RWPE2 (cell line): ENCODE results near the gene CDK13.
A peak's percentile ranks its signal among the peaks of the same experiment; 100 is the strongest.
"Not testable (repeated sequence)": the region's sequence is repeated elsewhere in the genome, so short reads cannot be mapped to it uniquely, and the experiment has no call there.

ENCODE experiments used
- ATAC-seq: fragments of 200-7000 bp; cut with Tn5 transposase; 3 replicates; pipeline ENCODE4 v1.9.1; 2021; ENCODE audit warnings: low read depth
- DNase-seq: peaks from one replicate; pipeline ENCODE4 v3.0.0-alpha.2; 2020; ENCODE audit warnings: low spot score
- H3K27ac ChIP-seq: fragments of 450-650 bp; 2 replicates; pipeline ENCODE4 v1.5.1; 2017; ENCODE audit warnings: mild to moderate bottlenecking; ENCODE audit not compliant: poor library complexity, severe bottlenecking
- H3K27me3 ChIP-seq: fragments of 250-450 bp; sonication (Bioruptor Pico); 2 replicates; pipeline ENCODE4 v1.5.1; 2021; ENCODE audit warnings: mild to moderate bottlenecking, moderate library complexity; ENCODE audit not compliant: insufficient read depth, poor library complexity, severe bottlenecking
- H3K36me3 ChIP-seq: fragments of 250-450 bp; sonication (Bioruptor Pico); 2 replicates; pipeline ENCODE4 v1.5.1; 2020; ENCODE audit warnings: low read depth, mild to moderate bottlenecking, moderate library complexity
- H3K4me1 ChIP-seq: fragments of 250-450 bp; sonication (Bioruptor Pico); 2 replicates; pipeline ENCODE4 v1.5.1; 2021; ENCODE audit warnings: mild to moderate bottlenecking, moderate library complexity; ENCODE audit not compliant: insufficient read depth, poor library complexity, severe bottlenecking
- H3K4me3 ChIP-seq: fragments of 250-450 bp; sonication (Bioruptor Pico); 2 replicates; pipeline ENCODE4 v1.5.1; 2021; ENCODE audit warnings: mild to moderate bottlenecking, moderate library complexity; ENCODE audit not compliant: severe bottlenecking
- H3K9me3 ChIP-seq: fragments of 250-450 bp; sonication (Bioruptor Pico); 2 replicates; pipeline ENCODE4 v1.5.1; 2021; ENCODE audit warnings: mild to moderate bottlenecking, moderate library complexity; ENCODE audit not compliant: severe bottlenecking
- CTCF ChIP-seq: fragments of 450-650 bp; IDR thresholded peaks from one replicate; pipeline ENCODE4 v1.5.1; 2017; ENCODE audit warnings: mild to moderate bottlenecking, moderate library complexity; ENCODE audit not compliant: poor library complexity, severe bottlenecking

Gene CDK13

GRCh38 chr7:39910108-39910869 is 39.8 kb upstream of the CDK13 start:
- TF ChIP-seq CTCF: no peak
- ATAC-seq: no peak
- DNase-seq: no peak
- H3K4me1 ChIP-seq: no peaks in the 10 kb centered on the region
- peaks cover 2% of the 10 kb centered on the region for H3K9me3 ChIP-seq
- no peaks in the 10 kb centered on the region for H3K36me3 ChIP-seq
- no peak overlapping the region for H3K27ac ChIP-seq
- no peak overlapping the region for H3K4me3 ChIP-seq
- no peaks in the 10 kb centered on the region for H3K27me3 ChIP-seq

GRCh38 chr7:39911167-39911566 is 38.9 kb upstream of the CDK13 start:
- Histone ChIP-seq H3K4me1 (no peaks in the 10 kb centered on the region), H3K27me3 (no peaks in the 10 kb centered on the region), H3K9me3 (no peaks in the 10 kb centered on the region), H3K36me3 (no peaks in the 10 kb centered on the region), H3K4me3 (no peak overlapping the region), H3K27ac (no peak overlapping the region)
- ATAC-seq: no peak
- DNase-seq: no peak
- no peak for TF ChIP-seq CTCF

GRCh38 chr7:39915847-39916246 is 34.2 kb upstream of the CDK13 start:
- not testable (repeated sequence) for H3K27ac ChIP-seq, H3K9me3 ChIP-seq, H3K36me3 ChIP-seq, H3K4me1 ChIP-seq, DNase-seq, H3K4me3 ChIP-seq, H3K27me3 ChIP-seq
- peak; percentile 42; the same call in 2 of the 3 replicates for ATAC-seq

GRCh38 chr7:39919646-39920045 is 30.4 kb upstream of the CDK13 start:
- no peak for TF ChIP-seq CTCF
- Histone ChIP-seq H3K4me3 (no peak overlapping the region), H3K36me3 (no peaks in the 10 kb centered on the region), H3K9me3 (no peaks in the 10 kb centered on the region), H3K27ac (no peak overlapping the region), H3K4me1 (no peaks in the 10 kb centered on the region), H3K27me3 (no peaks in the 10 kb centered on the region)
- DNase-seq (no peak), ATAC-seq (no peak)

- no peak for TF ChIP-seq CTCF
- no peak overlapping the region for H3K27ac ChIP-seq
- peak; percentile 55; the same call in 2 of the 3 replicates for ATAC-seq
- H3K4me3 ChIP-seq: no peak overlapping the region
- DNase-seq: no peak
- H3K9me3 ChIP-seq: no peaks in the 10 kb centered on the region
- H3K36me3 ChIP-seq: no peaks in the 10 kb centered on the region
- no peaks in the 10 kb centered on the region for H3K27me3 ChIP-seq
- no peaks in the 10 kb centered on the region for H3K4me1 ChIP-seq
These were observed 28.4 kb upstream of the CDK13 start for GRCh38 chr7:39921506-39922175.
